Esophagus muscularis mucosa (tissue), 3 donors: ENCODE results near the gene PFDN1.

Source experiments
- CTCF ChIP-seq, 3 experiments: fragments of 200-600 bp in 2 of 3; fragments of 450-650 bp in 1 of 3; sonication (generic) in 2 of 3; IDR thresholded peaks; one replicate each; pipeline ENCODE4 v1.5.1; 2017 to 2019; ENCODE audit warnings: antibody characterized with exemption in 3 of 3, mild to moderate bottlenecking in 2 of 3, moderate library complexity in 1 of 3
- POLR2A ChIP-seq: fragments of 450-650 bp; IDR thresholded peaks from one replicate; pipeline ENCODE4 v1.6.1; 2017; ENCODE audit warnings: antibody characterized with exemption, moderate library complexity, mild to moderate bottlenecking, low read depth

GRCh38 chr5:140331638-140332037 is 28.7 kb upstream of the PFDN1 start:
- TF ChIP-seq CTCF (IDR thresholded peaks at IDR 0.05) (no peak), POLR2A (no peak)
